ENCODE data around the gene SLC25A26.

GRCh38 chr3:66297900-66298299 is 77.1 kb downstream of the SLC25A26 start:
- TF ChIP-seq CTCF (IDR thresholded peaks at IDR 0.05) = no peak
- no peak for TF ChIP-seq POLR2A (IDR thresholded peaks at IDR 0.05)
- TF ChIP-seq EP300 (IDR thresholded peaks at IDR 0.05) = no peak

Measured in tibial nerve (tissue), 4 donors.